ENCODE measurements around the gene SKAP1. TPM values are rescaled to one million over a fixed set of nuclear protein-coding genes. Genes with fewer than 3 reads are reported as not detected.

Gene SKAP1
- total and polyA plus RNA-seq, 8 donors, result 2.4 to 4.4 (median 3.2) TPM; not detected in 2

DNA sequence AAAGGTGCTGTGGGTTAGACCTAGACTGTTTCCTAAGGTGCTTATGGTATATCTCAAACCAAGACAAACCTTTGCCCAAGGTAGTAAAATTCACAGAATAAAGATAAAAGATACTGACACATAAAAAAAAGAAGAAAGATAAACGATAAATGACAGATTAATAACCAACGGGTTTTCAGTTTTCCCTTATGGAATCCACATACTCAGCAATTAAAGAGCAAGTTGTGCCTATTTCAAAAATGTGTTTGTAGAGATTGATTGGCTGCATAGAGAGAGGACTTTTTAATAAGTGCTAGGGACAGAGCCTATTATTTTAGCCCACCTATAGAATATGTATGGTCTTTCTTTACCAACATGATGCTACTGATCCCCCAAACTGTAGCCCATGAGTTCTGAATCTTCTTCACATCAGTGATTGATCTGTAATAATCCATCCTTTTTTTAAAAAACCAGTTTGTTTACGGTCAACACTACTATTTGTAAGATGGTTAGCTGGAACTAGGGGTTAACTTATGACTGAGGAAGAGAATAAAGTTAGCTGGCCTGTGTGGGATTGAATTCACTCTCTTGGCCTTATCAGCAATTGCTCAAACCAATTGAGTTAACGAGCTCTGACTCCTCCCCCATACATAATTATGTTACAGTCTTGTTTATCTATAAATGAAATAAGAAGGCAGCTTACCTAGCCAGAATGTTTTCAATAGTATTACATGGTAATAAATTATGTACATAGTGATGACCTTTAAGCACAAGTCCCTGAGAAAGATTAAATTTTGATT, 268.7 kb downstream of the SKAP1 start:
- H3K9me3 ChIP-seq, result no peaks in the 10 kb centered on the region
- H3K27me3 ChIP-seq, result no peaks in the 10 kb centered on the region
- H3K36me3 ChIP-seq, result no peaks in the 10 kb centered on the region
- peaks cover 0 to 39% (median 20%) of the 10 kb centered on the region in 4 donors for H3K4me1 ChIP-seq
- H3K4me3 ChIP-seq, result no peak overlapping the region
- WGBS, 5 donors, result 36 to 69% (median 61%) methylated on average over 4 of the region's 4 CpGs
- intact Hi-C loops (cut with DNase I; ENCODE audit: low total_unique reads), result no loop called here
- no peak for TF ChIP-seq POLR2A (IDR thresholded peaks at IDR 0.05)
- no peak for TF ChIP-seq EP300 (IDR thresholded peaks at IDR 0.05)
- no peak for TF ChIP-seq POLR2AphosphoS5 (IDR thresholded peaks at IDR 0.05)
- TF ChIP-seq, protein P1, sequence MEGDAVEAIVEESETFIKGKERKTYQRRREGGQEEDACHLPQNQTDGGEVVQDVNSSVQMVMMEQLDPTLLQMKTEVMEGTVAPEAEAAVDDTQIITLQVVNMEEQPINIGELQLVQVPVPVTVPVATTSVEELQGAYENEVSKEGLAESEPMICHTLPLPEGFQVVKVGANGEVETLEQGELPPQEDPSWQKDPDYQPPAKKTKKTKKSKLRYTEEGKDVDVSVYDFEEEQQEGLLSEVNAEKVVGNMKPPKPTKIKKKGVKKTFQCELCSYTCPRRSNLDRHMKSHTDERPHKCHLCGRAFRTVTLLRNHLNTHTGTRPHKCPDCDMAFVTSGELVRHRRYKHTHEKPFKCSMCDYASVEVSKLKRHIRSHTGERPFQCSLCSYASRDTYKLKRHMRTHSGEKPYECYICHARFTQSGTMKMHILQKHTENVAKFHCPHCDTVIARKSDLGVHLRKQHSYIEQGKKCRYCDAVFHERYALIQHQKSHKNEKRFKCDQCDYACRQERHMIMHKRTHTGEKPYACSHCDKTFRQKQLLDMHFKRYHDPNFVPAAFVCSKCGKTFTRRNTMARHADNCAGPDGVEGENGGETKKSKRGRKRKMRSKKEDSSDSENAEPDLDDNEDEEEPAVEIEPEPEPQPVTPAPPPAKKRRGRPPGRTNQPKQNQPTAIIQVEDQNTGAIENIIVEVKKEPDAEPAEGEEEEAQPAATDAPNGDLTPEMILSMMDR (IDR thresholded peaks at IDR 0.05), result no peak
- H3K27ac ChIP-seq, result no peak overlapping the region
- no peak for DNase-seq

DNA sequence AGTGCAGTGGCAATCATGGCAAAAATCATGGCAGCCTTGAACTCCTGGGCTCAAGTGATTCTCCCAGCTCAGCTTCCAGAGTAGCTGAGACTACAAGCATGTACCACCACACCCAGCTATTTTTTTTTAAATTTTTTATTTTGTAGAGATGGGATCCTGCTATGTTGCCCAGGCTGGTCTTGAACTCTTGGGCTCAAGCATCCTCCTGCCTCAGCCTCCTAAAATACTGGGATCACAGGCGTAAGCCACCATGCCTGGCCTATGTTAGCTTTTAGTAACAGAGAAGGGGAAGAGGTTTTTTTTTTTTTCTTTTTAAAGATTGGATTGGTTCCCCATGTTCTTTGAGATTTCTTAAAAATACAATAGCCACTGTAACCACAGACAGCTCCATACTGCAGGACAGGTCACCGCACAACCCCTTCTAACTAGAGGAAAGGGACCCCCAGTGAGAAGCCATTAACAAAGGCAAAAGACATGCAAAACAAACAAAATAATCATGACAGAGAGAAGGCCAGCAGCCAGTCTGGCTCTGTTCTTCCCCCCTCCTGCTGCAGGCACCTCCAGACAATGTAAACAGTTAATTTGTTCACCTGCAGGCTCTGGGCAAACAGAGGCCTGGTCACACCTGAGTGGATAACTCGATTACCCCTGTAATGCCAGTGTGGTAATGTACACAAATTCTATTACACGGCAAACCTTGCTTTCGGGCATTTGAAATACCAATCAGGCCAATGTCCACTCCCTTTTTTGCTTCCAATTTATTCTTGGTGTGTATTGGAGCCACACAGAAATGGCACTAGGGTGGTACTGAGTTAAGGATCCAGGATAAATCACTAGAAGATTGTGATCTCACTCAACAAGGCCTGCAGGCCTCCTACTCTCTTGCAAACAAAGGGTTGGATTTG, 269.6 kb downstream of the SKAP1 start:
- DNase-seq, result peak; percentile 50 to 59
- 31 to 67% (median 60%) methylated on average over 5 of the region's 5 CpGs for WGBS, 5 donors
- no peaks in the 10 kb centered on the region for H3K36me3 ChIP-seq
- H3K27ac ChIP-seq, result no peak overlapping the region
- H3K9me3 ChIP-seq, result no peaks in the 10 kb centered on the region
- peaks cover 0 to 5% (median 0%) of the 10 kb centered on the region in 3 donors for H3K27me3 ChIP-seq
- no peak overlapping the region for H3K4me3 ChIP-seq
- intact Hi-C loops (cut with DNase I; ENCODE audit: low total_unique reads), result no loop called here
- H3K4me1 ChIP-seq, result peaks cover 0 to 39% (median 20%) of the 10 kb centered on the region in 4 donors
- TF ChIP-seq EP300 (IDR thresholded peaks at IDR 0.05), result no peak
- no peak for TF ChIP-seq POLR2A (IDR thresholded peaks at IDR 0.05)
- TF ChIP-seq, protein P1 (IDR thresholded peaks at IDR 0.05), result no peak
- peak in 1 of 3 donors; percentile 11 for TF ChIP-seq POLR2AphosphoS5 (IDR thresholded peaks at IDR 0.05)

DNA sequence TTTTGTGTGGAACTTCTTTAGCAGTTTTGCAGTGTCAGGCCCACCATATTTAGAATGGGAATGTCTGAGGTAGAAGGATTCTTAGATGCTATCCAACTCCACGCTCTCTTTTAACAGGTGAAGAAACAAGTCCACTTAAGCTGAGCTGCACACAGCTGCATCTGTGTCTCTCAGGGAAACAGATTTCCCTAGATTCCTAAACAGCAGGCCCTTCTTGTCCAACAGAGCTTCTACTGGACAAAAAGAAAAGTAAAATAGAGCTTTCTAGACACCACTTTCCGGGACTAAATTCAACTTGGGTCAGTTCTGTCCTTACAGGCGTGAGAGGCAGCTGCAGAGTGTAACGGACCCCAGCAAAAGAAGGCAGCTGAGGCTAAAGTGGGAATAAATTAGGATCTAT, 270.8 kb downstream of the SKAP1 start:
- no peak overlapping the region for H3K27ac ChIP-seq
- H3K36me3 ChIP-seq, result no peaks in the 10 kb centered on the region
- whole genome bisulfite sequencing, 5 donors, result 85 to 89% (median 87%) methylated on average over 4 of the region's 4 CpGs

More for the DNA sequence above, 270.8 kb downstream of the SKAP1 start:
- Histone ChIP-seq H3K4me3 (no peak overlapping the region), H3K27me3 (peaks cover 0 to 14% (median 0%) of the 10 kb centered on the region in 3 donors), H3K9me3 (no peaks in the 10 kb centered on the region), H3K4me1 (peaks cover 0 to 42% (median 21%) of the 10 kb centered on the region in 4 donors)
- no peak for TF ChIP-seq EP300 (IDR thresholded peaks at IDR 0.05)
- TF ChIP-seq POLR2A (IDR thresholded peaks at IDR 0.05), result no peak
- TF ChIP-seq, protein P1 (IDR thresholded peaks at IDR 0.05), result no peak
- no peak for TF ChIP-seq POLR2AphosphoS5 (IDR thresholded peaks at IDR 0.05)
- DNase-seq, result no peak
- intact Hi-C loops (cut with DNase I; ENCODE audit: low total_unique reads), result no loop called here

All from stomach (tissue), 9 donors.